ENCODE data around the gene ZNF488. TPM values are rescaled to one million over a fixed set of nuclear protein-coding genes. Genes with fewer than 3 reads are reported as not detected.

The ZNF488 gene
- total RNA-seq, 1 donor from 2014 or later: 1.8 TPM

GRCh38 chr10:47349516-47349915, 34.6 kb downstream of the ZNF488 start:
- no peak for DNase-seq (ENCODE audit: low spot score)

DNA sequence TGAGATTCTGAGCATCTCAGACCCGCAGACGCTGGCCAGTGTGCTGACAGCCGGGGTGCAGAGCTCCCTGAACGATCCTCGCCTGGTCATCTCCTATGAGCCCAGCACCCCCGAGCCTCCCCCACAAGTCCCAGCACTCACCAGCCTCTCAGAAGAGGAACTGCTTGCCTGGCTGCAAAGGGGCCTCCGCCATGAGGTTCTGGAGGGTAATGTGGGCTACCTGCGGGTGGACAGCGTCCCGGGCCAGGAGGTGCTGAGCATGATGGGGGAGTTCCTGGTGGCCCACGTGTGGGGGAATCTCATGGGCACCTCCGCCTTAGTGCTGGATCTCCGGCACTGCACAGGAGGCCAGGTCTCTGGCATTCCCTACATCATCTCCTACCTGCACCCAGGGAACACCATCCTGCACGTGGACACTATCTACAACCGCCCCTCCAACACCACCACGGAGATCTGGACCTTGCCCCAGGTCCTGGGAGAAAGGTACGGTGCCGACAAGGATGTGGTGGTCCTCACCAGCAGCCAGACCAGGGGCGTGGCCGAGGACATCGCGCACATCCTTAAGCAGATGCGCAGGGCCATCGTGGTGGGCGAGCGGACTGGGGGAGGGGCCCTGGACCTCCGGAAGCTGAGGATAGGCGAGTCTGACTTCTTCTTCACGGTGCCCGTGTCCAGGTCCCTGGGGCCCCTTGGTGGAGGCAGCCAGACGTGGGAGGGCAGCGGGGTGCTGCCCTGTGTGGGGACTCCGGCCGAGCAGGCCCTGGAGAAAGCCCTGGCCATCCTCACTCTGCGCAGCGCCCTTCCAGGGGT, 35.2 kb downstream of the ZNF488 start:
- no peak for DNase-seq (ENCODE audit: low spot score)

DNA sequence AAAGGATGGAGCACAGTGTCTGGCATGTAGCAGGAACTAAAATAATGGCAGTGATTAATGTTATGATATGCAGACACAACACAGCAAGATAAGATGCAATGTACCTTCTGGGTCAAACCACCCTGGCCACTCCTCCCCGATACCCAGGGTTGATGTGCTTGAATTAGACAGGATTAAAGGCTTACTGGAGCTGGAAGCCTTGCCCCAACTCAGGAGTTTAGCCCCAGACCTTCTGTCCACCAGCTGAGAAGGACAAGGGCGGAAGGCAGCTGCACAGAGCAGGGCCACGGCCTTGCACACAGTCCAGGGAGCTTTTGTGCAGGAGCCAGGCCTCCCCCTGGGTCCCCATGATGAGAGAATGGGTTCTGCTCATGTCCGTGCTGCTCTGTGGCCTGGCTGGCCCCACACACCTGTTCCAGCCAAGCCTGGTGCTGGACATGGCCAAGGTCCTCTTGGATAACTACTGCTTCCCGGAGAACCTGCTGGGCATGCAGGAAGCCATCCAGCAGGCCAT, 35.9 kb downstream of the ZNF488 start, which contains the start of gene RBP3:
TSS of gene RBP3 (plus strand) at position 226 of the 514 bp plus-strand sequence. CDS start at position 348, 122 bp downstream.
- DNase-seq (ENCODE audit: low spot score): no peak

- no peak for DNase-seq (ENCODE audit: low spot score)
These were observed 36.8 kb downstream of the ZNF488 start for GRCh38 chr10:47347303-47347675.

- DNase-seq (ENCODE audit: low spot score): no peak
These were observed 37.4 kb downstream of the ZNF488 start for GRCh38 chr10:47346581-47347302.

DNA sequence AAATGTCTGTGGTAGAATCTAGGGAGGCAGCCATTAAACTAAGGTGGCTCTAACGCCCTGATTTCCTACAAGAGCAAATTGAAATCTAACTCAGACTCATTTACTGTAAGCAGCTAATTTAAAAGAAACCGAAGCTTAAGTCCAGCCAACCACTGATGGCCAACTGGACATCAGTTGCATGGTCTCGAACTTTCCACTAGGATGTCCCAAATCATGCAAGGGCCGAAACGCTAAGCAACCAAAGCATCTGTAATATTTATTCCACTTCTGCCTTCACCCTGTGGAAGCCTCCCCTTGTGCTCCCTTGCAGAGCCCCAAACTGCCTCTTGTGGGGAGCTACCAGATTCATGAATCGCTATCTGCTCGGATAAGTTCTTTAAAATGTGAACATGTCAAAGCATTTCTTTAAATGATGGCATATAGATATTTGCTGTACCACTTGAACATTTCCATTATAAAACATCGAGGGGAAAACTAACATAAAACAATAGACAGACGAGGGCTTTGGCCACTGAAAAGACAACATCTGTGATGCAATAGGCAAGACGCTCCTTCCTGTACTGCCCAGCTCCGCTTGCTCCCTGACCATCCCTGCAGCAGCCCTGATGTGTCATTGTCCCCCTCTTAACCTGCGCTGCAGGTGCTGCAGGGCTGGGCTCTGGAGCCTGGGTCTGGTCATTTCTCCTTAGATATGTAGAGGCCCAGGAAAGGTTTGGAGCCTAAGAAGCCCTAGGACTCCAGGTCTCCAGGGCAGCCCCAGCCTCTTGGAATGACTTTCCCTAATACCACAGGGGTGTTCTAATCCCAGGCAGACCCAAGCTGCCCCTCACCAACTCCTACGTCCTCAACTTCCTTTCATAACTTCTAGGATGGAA, 38.9 kb downstream of the ZNF488 start:
- DNase-seq (ENCODE audit: low spot score): no peak

DNA sequence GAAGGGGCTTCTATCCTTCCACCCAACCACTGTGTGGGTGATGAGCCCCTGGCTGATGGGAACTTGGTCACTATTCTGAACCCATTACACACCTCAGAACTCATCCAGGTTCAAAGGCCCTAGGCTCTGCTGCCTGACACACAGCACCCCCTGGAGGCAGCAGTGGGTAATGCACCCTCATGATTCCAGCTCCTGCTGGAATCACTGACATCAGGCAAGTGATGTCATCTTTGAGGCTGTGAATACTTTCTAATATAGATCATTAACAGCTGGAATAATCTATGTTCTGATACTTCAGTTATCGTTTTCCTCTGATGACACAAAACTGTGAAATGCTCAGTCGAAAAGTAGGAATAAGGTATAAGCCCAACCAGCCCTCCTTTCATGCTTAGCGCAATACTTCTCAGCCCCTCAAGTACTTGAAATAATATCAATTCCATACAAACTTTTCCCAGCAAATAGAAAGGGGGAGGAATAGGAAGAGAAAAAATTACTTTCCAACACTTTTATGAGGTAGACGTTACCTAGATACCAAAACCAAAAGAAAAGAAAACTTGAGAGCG, 43.4 kb downstream of the ZNF488 start:
- peak; percentile 66 for DNase-seq (ENCODE audit: low spot score)

DNA sequence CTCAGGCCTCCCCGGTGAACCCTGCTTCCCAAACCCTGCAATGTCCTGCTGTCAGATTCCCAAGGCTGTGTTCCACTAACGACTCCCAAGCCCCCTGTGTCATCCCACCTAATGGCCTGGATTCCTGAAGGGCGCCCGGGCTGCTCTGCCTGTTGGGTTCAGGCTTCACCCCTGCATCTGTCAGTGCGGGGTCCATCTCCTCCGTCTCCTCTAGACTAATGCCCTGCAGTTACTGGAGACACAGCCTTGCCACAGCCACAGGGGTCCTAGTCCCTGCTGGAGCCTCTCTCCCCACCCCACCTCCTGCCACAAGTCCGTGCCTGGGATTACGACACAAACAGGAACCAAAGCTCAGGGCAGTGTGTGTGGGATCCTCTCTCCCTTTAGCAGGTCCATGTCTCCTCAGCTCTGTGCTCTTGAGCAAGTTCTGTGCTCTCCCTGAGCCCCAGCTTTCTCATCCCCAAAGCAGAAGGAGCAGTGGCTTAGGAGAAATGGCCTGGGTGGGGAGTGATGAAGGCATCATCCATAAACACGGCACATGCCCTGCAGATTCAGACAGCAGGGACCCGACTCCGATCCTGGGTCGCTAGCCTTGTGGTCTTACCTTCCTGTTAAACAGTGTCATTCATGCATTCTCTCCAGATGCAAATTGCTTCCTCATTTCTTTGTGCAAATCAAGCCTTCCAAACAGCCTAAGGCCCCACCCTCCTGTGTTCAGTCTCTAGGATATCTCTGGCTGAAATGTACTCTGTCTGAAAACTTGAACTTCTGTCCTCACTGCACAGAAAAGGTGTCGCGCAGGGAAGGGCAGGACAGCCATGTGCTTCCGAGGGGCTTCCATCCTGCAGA, 44.1 kb downstream of the ZNF488 start:
- no peak for DNase-seq (ENCODE audit: low spot score)

- no peak for DNase-seq (ENCODE audit: low spot score)
These were observed 44.8 kb downstream of the ZNF488 start for GRCh38 chr10:47339186-47339735.

GRCh38 chr10:47337310-47337709, 46.8 kb downstream of the ZNF488 start:
- DNase-seq (ENCODE audit: low spot score): no peak

DNA sequence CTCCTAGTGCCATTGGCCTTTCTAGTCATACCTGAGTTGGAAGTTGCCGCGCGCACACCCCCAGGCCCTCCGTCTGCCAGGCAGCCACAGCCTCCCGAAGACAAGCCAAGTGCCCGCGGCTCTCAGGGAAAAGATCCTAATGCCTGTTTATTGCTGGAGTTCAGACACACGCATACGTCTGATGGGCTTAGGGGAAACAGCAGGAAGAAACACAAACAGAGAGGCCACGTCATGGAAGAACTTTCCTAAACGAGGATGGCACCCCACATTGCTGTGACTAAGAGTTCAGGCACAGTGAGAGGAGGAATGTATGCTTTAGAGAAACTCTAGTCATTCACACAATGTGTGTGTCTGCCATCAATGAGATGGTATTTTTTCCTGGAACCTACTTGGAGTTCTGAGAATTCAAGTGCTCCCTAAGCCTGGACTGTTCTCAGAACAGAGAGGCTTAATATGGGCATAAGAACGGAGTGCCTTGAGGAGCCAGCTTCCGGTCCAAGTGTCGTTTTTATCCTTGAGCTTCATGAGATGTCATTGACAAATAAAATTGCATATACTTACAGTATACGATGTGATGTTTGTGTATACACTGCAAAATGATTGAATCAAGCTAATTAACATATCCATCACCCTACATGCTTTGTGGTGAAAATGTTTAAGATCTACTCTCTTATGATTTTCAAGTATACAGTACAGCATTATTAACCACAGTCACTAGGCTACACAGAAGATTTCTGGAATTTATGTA, 47.5 kb downstream of the ZNF488 start:
- no peak for DNase-seq (ENCODE audit: low spot score)

- DNase-seq (ENCODE audit: low spot score): no peak
These were observed 48.2 kb downstream of the ZNF488 start for GRCh38 chr10:47335906-47336305.

DNA sequence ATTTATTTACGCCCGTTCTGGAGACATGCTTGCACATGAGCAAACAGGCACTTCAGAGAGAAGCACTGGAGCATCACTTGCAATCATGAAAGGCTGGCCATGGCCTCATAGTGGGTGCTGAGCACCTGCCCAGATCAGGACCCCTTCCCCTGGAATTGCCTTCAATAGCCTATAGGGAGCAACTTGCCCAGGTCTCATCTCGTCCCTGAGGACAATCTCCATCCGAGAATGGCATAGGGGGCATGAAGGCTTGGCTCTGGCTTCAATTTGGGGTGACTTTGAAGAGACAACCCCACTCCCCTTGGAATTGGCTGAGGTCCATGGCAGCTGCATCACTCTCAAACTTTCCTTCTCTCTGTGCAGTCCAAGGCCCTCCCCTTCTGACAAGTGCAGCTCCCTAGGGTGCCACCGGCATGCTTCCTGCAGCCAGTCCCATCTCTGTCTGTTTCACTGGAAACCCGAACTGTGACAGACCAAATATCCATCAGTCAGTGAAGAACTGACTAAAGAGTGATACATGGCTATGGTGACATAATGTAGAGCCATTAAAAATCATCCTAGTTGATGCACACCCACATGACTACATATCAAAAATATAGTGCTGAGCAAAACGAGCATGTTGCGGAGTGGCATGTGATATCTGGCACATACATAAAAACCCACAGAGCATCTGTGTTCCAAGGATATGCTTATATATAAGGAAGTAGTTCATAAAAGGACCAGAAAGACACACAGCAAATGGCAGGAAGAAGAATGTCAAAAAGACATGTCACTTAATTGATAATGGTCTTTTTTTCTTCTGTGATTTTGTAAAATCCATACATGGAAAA, 49.4 kb downstream of the ZNF488 start:
- DNase-seq (ENCODE audit: low spot score): no peak

DNA sequence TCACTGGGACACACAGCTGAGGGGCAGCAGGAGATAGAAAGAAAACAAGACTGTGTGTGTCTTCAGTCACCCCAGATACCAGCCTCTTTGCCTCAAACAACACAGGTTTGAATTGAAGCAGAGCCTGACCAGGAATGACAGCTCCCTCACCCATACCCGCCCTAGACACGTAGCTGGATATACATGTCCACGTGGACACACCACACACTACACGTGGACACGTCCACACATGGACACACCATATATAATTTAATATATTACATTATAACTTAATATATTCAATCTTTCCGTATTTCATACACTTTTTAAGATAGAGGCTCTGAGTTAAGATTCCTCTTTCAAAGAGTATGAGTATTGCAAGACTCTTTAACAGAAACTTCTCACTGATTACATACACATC, 50.6 kb downstream of the ZNF488 start:
- no peak for DNase-seq (ENCODE audit: low spot score)

GRCh38 chr10:47332946-47333345, 51.1 kb downstream of the ZNF488 start:
- no peak for DNase-seq (ENCODE audit: low spot score)

- DNase-seq (ENCODE audit: low spot score): no peak
These were observed 51.7 kb downstream of the ZNF488 start for GRCh38 chr10:47332371-47332770.

DNA sequence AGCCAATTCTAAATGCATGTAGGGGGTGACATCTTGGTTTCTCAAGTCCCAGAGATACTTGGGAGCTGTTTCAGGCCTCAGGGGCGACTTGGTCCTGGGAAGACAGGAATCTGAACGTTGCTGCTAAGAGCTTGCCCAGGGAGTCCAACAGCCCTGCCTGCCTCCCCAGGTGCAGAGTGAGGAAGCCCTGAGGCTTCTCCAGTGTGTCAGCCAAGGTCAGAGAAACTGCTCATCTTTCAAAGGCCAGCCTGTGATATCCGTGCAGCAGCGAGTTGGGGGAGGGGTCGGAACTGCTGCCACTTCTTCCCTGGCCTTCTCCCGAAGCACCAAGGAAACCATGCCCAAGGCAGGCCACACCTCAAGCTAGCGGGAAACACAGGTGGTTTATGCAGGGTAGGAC, 52.1 kb downstream of the ZNF488 start:
- DNase-seq (ENCODE audit: low spot score): no peak

GRCh38 chr10:47331491-47331890, 52.6 kb downstream of the ZNF488 start:
- DNase-seq (ENCODE audit: low spot score): no peak

DNA sequence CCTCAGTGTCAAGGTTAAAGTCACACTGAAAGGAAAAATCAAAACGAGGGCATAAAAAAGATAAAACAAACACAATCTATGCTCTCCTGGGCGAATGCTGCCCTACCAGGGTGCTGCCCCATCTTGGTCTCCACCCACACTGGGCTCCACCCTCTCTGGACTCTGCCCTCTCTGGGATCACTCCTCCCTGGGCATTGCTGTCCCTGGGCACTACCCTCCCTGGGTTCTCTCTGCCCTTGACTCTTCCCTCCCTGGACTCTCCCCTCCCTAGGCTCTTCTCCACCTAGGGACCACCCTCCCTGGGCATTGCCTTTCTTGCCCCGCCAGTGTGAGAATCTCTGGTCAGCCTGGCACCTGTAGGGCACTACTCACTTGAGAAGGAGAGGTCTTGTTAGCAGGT, 53.3 kb downstream of the ZNF488 start:
- DNase-seq (ENCODE audit: low spot score): peak; percentile 71
